CD4-positive, CD25-positive, alpha-beta regulatory T cell (primary cell): Measurements from ENCODE around the gene JHY. TPM values are rescaled to one million over a fixed set of nuclear protein-coding genes. Genes with fewer than 3 reads are reported as not detected.

Experiments
- ATAC-seq, 2 donors: fragments of 150-1000 bp; cut with Tn5 transposase; one replicate each; pipeline ENCODE4 v1.10.0; 2021; ENCODE audit warnings: low read depth in 2 of 2, moderate number of reproducible peaks in 2 of 2, moderate library complexity in 1 of 2
- DNase-seq, 3 donors: peaks; one replicate each; pipeline versions ENCODE4 v3.0.0 to v3.0.0-alpha.2; 2012 to 2022; ENCODE audit warnings: mixed read lengths in 1 of 3
- H3K27ac ChIP-seq: one replicate; pipeline ENCODE4 v1.7.0; 2013; ENCODE audit warnings: mild to moderate bottlenecking, low read length; ENCODE audit not compliant: insufficient read depth, poor library complexity, severe bottlenecking
- H3K27me3 ChIP-seq: one replicate; pipeline ENCODE4 v1.7.0; 2013; ENCODE audit warnings: low read length; ENCODE audit not compliant: control insufficient read depth, insufficient read depth
- H3K36me3 ChIP-seq: one replicate; pipeline ENCODE4 v1.7.0; 2013; ENCODE audit warnings: mild to moderate bottlenecking, low read length, moderate library complexity; ENCODE audit not compliant: control insufficient read depth, insufficient read depth
- H3K4me1 ChIP-seq: 2 replicates; pipeline ENCODE4 v1.7.0; 2013; ENCODE audit warnings: mild to moderate bottlenecking, low read length; ENCODE audit not compliant: insufficient read depth, control insufficient read depth, poor library complexity, severe bottlenecking
- H3K4me3 ChIP-seq: one replicate; pipeline ENCODE4 v1.7.0; 2013; ENCODE audit warnings: low read depth, mild to moderate bottlenecking, low read length, moderate library complexity
- H3K9me3 ChIP-seq, 2 experiments: 1 replicate in 1 of 2; 2 replicates in 1 of 2; pipeline ENCODE4 v1.7.0; 2013; ENCODE audit warnings: low read length in 2 of 2, mild to moderate bottlenecking in 1 of 2, moderate library complexity in 1 of 2; ENCODE audit not compliant: control insufficient read depth in 2 of 2
- H3K27ac Mint-ChIP-seq, 3 donors: one replicate each; pipeline ENCODE4 v1.8.0; 2020 to 2022; ENCODE audit warnings: mild to moderate bottlenecking in 3 of 3, mixed read lengths in 3 of 3, moderate library complexity in 2 of 3
- H3K27me3 Mint-ChIP-seq: one replicate; pipeline ENCODE4 v1.8.0; 2022; ENCODE audit warnings: mild to moderate bottlenecking, mixed read lengths
- H3K36me3 Mint-ChIP-seq: one replicate; pipeline ENCODE4 v1.8.0; 2020; ENCODE audit warnings: mixed read lengths
- H3K4me1 Mint-ChIP-seq, 4 donors: one replicate each; pipeline ENCODE4 v1.8.0; 2020 to 2022; ENCODE audit warnings: mixed read lengths in 4 of 4, mild to moderate bottlenecking in 1 of 4
- H3K4me3 Mint-ChIP-seq, 4 donors: one replicate each; pipeline ENCODE4 v1.8.0; 2020 to 2022; ENCODE audit warnings: mild to moderate bottlenecking in 4 of 4, mixed read lengths in 4 of 4, moderate library complexity in 3 of 4
- H3K9me3 Mint-ChIP-seq, 7 donors: one replicate each; pipeline ENCODE4 v1.8.0; 2020 to 2022; ENCODE audit warnings: mixed read lengths in 7 of 7, mild to moderate bottlenecking in 3 of 7, moderate library complexity in 2 of 7
- polyA plus RNA-seq, 4 donors: library from polyadenylated mRNA; unstranded; fragments of 300-500 nt; fragmentation: Illumina TruSeq; gene quantifications; one replicate each; pipeline ENCODE4 v1.2.3, GENCODE V29; 2021
- total RNA-seq: library from RNA; stranded (reverse); gene quantifications from one replicate; pipeline ENCODE4 v1.2.3, GENCODE V29; 2022

Gene JHY
- total and polyA plus RNA-seq, 5 donors from 2014 or later = 0.67 to 2.1 (median 1.5) TPM

GRCh38 chr11:122850076-122850631, 32.4 kb upstream of the JHY start:
- H3K9me3 Mint-ChIP-seq = peaks cover 0 to 2% (median 0%) of the 10 kb centered on the region in 7 donors
- ATAC-seq (no peak), DNase-seq (no peak)
- H3K27ac Mint-ChIP-seq = peak overlapping the region in 2 of 3 donors; percentile 16 to 31
- Histone ChIP-seq H3K4me3 (no peak overlapping the region), H3K27me3 (peaks cover 3% of the 10 kb centered on the region), H3K4me1 (peaks cover 3% of the 10 kb centered on the region), H3K36me3 (no peaks in the 10 kb centered on the region), H3K9me3 (no peaks in the 10 kb centered on the region), H3K27ac (no peak overlapping the region)
- H3K36me3 Mint-ChIP-seq = no peaks in the 10 kb centered on the region
- H3K27me3 Mint-ChIP-seq = no peaks in the 10 kb centered on the region
- no peak overlapping the region for H3K4me3 Mint-ChIP-seq
- H3K4me1 Mint-ChIP-seq = peaks cover 0 to 37% (median 13%) of the 10 kb centered on the region in 4 donors

- ATAC-seq (peak; percentile 80 to 88), DNase-seq (peak in 2 of 3 donors; percentile 26 to 69)
- H3K27ac Mint-ChIP-seq = peak overlapping the region; percentile 75 to 95 (median 86)
- H3K4me1 Mint-ChIP-seq = peaks cover 0 to 35% (median 13%) of the 10 kb centered on the region in 4 donors
- H3K4me3 Mint-ChIP-seq = peak overlapping the region in 2 of 4 donors; percentile 57 to 70
- Histone ChIP-seq H3K9me3 (no peaks in the 10 kb centered on the region), H3K4me3 (peak overlapping the region; percentile 66), H3K27ac (no peak overlapping the region), H3K36me3 (no peaks in the 10 kb centered on the region), H3K27me3 (peaks cover 4% of the 10 kb centered on the region), H3K4me1 (peaks cover 3% of the 10 kb centered on the region)
- no peaks in the 10 kb centered on the region for H3K36me3 Mint-ChIP-seq
- H3K27me3 Mint-ChIP-seq = no peaks in the 10 kb centered on the region
- H3K9me3 Mint-ChIP-seq = peaks cover 0 to 2% (median 0%) of the 10 kb centered on the region in 7 donors
Observed at GRCh38 chr11:122851366-122851966, 31.1 kb upstream of the JHY start.

- no peaks in the 10 kb centered on the region for H3K9me3 Mint-ChIP-seq
- Histone ChIP-seq H3K36me3 (no peaks in the 10 kb centered on the region), H3K4me3 (peak overlapping the region; percentile 66), H3K9me3 (no peaks in the 10 kb centered on the region), H3K27me3 (peaks cover 4% of the 10 kb centered on the region), H3K4me1 (peaks cover 3% of the 10 kb centered on the region), H3K27ac (no peak overlapping the region)
- H3K4me3 Mint-ChIP-seq = peak overlapping the region in 2 of 4 donors; percentile 57 to 70
- peaks cover 0 to 38% (median 13%) of the 10 kb centered on the region in 4 donors for H3K4me1 Mint-ChIP-seq
- peak overlapping the region; percentile 75 to 90 (median 86) for H3K27ac Mint-ChIP-seq
- no peaks in the 10 kb centered on the region for H3K36me3 Mint-ChIP-seq
- H3K27me3 Mint-ChIP-seq = no peaks in the 10 kb centered on the region
- ATAC-seq = peak; percentile 47 to 69
- peak in 1 of 3 donors; percentile 53 for DNase-seq
Observed at GRCh38 chr11:122852074-122852795, 30.3 kb upstream of the JHY start.

GRCh38 chr11:122852796-122853160, 29.8 kb upstream of the JHY start:
- Mint-ChIP-seq H3K27me3 (no peaks in the 10 kb centered on the region), H3K36me3 (no peaks in the 10 kb centered on the region), H3K27ac (peak overlapping the region; percentile 75 to 90 (median 86)), H3K4me1 (peaks cover 0 to 37% (median 13%) of the 10 kb centered on the region in 4 donors), H3K4me3 (peak overlapping the region in 1 of 4 donors; percentile 8), H3K9me3 (no peaks in the 10 kb centered on the region)
- Histone ChIP-seq H3K27me3 (peaks cover 4% of the 10 kb centered on the region), H3K4me1 (peaks cover 3% of the 10 kb centered on the region), H3K27ac (no peak overlapping the region), H3K9me3 (no peaks in the 10 kb centered on the region), H3K4me3 (no peak overlapping the region), H3K36me3 (no peaks in the 10 kb centered on the region)
- DNase-seq = no peak
- no peak for ATAC-seq

GRCh38 chr11:122853261-122853660, 29.3 kb upstream of the JHY start:
- Mint-ChIP-seq H3K36me3 (no peaks in the 10 kb centered on the region), H3K27ac (peak overlapping the region in 1 of 3 donors; percentile 56), H3K9me3 (no peaks in the 10 kb centered on the region), H3K4me1 (peaks cover 0 to 37% (median 13%) of the 10 kb centered on the region in 4 donors), H3K27me3 (no peaks in the 10 kb centered on the region), H3K4me3 (no peak overlapping the region)
- Histone ChIP-seq H3K36me3 (no peaks in the 10 kb centered on the region), H3K27me3 (peaks cover 4% of the 10 kb centered on the region), H3K27ac (no peak overlapping the region), H3K4me3 (no peak overlapping the region), H3K4me1 (peaks cover 3% of the 10 kb centered on the region), H3K9me3 (no peaks in the 10 kb centered on the region)
- DNase-seq (no peak), ATAC-seq (no peak)

GRCh38 chr11:122853971-122854446, 28.6 kb upstream of the JHY start:
- H3K27me3 Mint-ChIP-seq = no peaks in the 10 kb centered on the region
- H3K27ac ChIP-seq = no peak overlapping the region
- H3K9me3 Mint-ChIP-seq = no peaks in the 10 kb centered on the region
- no peak overlapping the region for H3K4me3 ChIP-seq
- no peaks in the 10 kb centered on the region for H3K36me3 ChIP-seq
- H3K4me3 Mint-ChIP-seq = no peak overlapping the region
- H3K27ac Mint-ChIP-seq = no peak overlapping the region
- H3K4me1 Mint-ChIP-seq = peaks cover 0 to 37% (median 13%) of the 10 kb centered on the region in 4 donors
- H3K27me3 ChIP-seq = peaks cover 4% of the 10 kb centered on the region
- DNase-seq (peak; percentile 15 to 67 (median 58)), ATAC-seq (no peak)
- peaks cover 3% of the 10 kb centered on the region for H3K4me1 ChIP-seq
- no peaks in the 10 kb centered on the region for H3K9me3 ChIP-seq
- H3K36me3 Mint-ChIP-seq = no peaks in the 10 kb centered on the region

GRCh38 chr11:122861631-122862030, 20.9 kb upstream of the JHY start:
- H3K27ac ChIP-seq = no peak overlapping the region
- no peaks in the 10 kb centered on the region for H3K36me3 ChIP-seq
- Mint-ChIP-seq H3K27ac (no peak overlapping the region), H3K4me3 (no peak overlapping the region), H3K36me3 (no peaks in the 10 kb centered on the region), H3K27me3 (peaks cover 43% of the 10 kb centered on the region), H3K4me1 (peaks cover 0 to 2% (median 0%) of the 10 kb centered on the region in 4 donors), H3K9me3 (no peaks in the 10 kb centered on the region)
- DNase-seq (no peak), ATAC-seq (no peak)
- no peaks in the 10 kb centered on the region for H3K9me3 ChIP-seq
- H3K27me3 ChIP-seq = peaks cover 21% of the 10 kb centered on the region
- no peak overlapping the region for H3K4me3 ChIP-seq
- no peaks in the 10 kb centered on the region for H3K4me1 ChIP-seq
